GM19372 (cell line): ENCODE data around the gene ZNF502.
"Not testable (repeated sequence)": the region's sequence is repeated elsewhere in the genome, so short reads cannot be mapped to it uniquely, and the experiment has no call there.

Source experiments
- ATAC-seq: cut with Tn5 transposase; IDR thresholded peaks from one replicate; pipeline ENCODE4 v1.9.1; 2021; ENCODE audit warnings: mild to moderate bottlenecking, low read depth, moderate library complexity; ENCODE audit not compliant: unreplicated experiment

The ZNF502 gene

GRCh38 chr3:44712455-44713075, at the start of gene ZNF502:
ZNF502 (plus strand) TSS chr3:44712660; CDS start chr3:44720262, 7,602 bp downstream.
- ATAC-seq = no peak

GRCh38 chr3:44665173-44665572, 47.3 kb upstream of the ZNF502 start:
- ATAC-seq = no peak

- ATAC-seq = no peak
These were observed 46.1 kb upstream of the ZNF502 start for GRCh38 chr3:44666346-44666745.

- ATAC-seq = no peak
These were observed 42.7 kb upstream of the ZNF502 start for GRCh38 chr3:44669760-44670159.

- not testable (repeated sequence) for ATAC-seq
These were observed 39.0 kb upstream of the ZNF502 start for GRCh38 chr3:44673466-44673865.

GRCh38 chr3:44674211-44674610, 38.2 kb upstream of the ZNF502 start:
- no peak for ATAC-seq

- ATAC-seq = no peak
These were observed 33.9 kb upstream of the ZNF502 start for GRCh38 chr3:44678480-44679116.

- no peak for ATAC-seq
These were observed 31.5 kb upstream of the ZNF502 start for GRCh38 chr3:44680921-44681455.

GRCh38 chr3:44682182-44682896, 30.1 kb upstream of the ZNF502 start:
- no peak for ATAC-seq

- peak; percentile 82 for ATAC-seq
These were observed 27.2 kb upstream of the ZNF502 start for GRCh38 chr3:44685128-44685800.

- no peak for ATAC-seq
These were observed 24.6 kb upstream of the ZNF502 start for GRCh38 chr3:44687898-44688297.

GRCh38 chr3:44721231-44722102, 9.0 kb downstream of the ZNF502 start:
- no peak for ATAC-seq

- ATAC-seq = no peak
These were observed 9.6 kb downstream of the ZNF502 start for GRCh38 chr3:44722103-44722401.

- ATAC-seq = peak; percentile 90
These were observed 17.0 kb downstream of the ZNF502 start, which contains the start of gene ZNF501 for GRCh38 chr3:44729384-44729910. ZNF501 (plus strand) TSS chr3:44729635; CDS start chr3:44734422, 4,787 bp downstream.

- ATAC-seq = no peak
These were observed 22.2 kb downstream of the ZNF502 start for GRCh38 chr3:44734646-44735168.

- ATAC-seq = peak; percentile 16
These were observed 48.6 kb downstream of the ZNF502 start for GRCh38 chr3:44761101-44761423.

GRCh38 chr3:44761424-44762169, 49.1 kb downstream of the ZNF502 start, which contains the start of the genes KIAA1143 and KIF15:
KIAA1143 (minus strand) TSS chr3:44761619; CDS start chr3:44761602, 17 bp downstream.
KIF15 (plus strand) TSS chr3:44761794; CDS start chr3:44761866, 72 bp downstream.
- peak; percentile 88 for ATAC-seq

GRCh38 chr3:44762170-44762677, 49.8 kb downstream of the ZNF502 start:
- ATAC-seq = peak; percentile 10
